GM18868 (cell line): ENCODE results near the gene COL1A1.

ENCODE experiments used
- ATAC-seq: cut with Tn5 transposase; IDR thresholded peaks from one replicate; pipeline ENCODE4 v1.9.1; 2021; ENCODE audit warnings: mild to moderate bottlenecking, moderate library complexity; ENCODE audit not compliant: unreplicated experiment

COL1A1 gene

DNA sequence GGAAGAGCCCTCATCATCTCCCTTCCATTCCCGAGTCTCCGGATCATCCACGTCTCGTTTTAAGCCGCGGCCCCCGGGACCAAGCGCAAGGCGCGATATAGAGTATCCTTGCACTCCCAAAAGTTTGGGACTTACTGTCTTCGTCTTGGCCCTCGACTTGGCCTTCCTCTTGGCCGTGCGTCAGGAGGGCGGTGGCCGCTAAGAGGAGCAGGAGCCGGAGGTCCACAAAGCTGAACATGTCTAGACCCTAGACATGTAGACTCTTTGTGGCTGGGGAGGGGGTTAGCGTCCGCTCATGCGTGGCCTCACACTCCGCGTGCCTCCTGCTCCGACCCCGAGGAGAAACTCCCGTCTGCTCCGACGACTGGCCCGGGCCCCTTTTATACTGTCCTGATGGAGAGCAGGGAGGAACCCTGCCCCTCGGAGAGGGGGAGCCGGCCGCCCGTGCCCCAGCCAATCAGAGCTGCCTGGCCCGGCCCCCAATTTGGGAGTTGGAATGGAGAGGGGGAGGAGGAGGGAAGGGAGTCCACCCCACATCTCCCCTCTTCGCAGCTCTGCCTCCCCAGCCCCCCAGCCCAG, at the start of gene COL1A1:
TSS of gene COL1A1 (minus strand) at position 356 of the 579 bp plus-strand sequence. CDS start at position 238, 118 bp downstream.
- no peak for ATAC-seq

DNA sequence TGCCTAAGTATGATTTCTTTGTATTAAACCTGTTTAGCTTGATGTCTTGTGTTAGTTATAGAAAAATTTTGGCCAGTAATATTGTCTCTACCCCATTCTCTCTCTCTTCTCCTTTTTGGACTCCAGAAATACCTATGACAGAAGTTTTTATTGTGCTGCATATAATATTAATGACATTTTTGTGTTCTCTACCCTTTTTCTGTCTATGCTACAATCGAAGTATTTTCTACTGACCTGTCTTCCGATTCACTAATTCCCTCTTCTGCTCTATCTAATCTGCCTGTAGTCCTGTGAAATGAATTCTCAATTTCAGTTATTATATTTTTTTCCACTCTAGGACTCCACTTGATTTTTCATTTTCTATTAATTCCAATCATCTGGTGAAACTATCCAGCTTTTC, 46.8 kb upstream of the COL1A1 start:
- no peak for ATAC-seq

DNA sequence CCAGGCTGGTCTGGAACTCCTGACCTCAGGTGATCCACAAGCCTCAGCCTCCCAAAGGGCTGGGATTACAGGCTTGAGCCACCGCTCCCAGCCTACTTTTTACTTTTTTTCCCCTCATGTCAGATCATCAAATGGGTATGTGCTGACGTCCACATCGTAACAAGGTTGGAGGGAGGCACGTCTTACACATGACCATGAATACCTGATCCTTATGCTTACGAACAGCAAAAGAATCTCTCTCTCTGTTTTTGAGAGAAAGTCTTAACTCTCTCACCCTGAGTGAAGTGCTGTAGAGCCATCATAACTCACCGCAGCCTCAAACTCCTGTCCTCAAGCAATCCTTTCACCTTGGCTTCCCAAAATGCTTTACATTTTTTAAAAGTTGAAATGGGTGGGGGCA, 43.3 kb upstream of the COL1A1 start:
- ATAC-seq, result no peak

DNA sequence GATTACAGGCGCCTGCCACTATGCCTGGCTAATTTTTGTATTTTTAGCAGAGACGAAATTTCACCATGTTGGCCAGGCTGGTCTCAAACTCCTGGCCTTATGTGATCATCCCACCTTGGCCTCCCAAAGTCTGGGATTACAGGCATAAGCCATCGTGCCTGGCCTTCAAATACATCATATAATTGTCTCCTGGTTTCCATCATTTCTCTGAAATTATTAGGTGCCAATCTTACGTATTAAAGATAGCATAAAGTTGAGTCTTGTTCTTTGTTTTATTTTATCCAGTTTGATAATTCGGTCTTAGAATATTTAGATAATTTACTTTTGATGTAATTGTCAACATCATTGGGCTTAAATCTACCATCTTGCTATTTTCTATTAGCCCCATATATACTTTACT, 40.0 kb upstream of the COL1A1 start:
- no peak for ATAC-seq

DNA sequence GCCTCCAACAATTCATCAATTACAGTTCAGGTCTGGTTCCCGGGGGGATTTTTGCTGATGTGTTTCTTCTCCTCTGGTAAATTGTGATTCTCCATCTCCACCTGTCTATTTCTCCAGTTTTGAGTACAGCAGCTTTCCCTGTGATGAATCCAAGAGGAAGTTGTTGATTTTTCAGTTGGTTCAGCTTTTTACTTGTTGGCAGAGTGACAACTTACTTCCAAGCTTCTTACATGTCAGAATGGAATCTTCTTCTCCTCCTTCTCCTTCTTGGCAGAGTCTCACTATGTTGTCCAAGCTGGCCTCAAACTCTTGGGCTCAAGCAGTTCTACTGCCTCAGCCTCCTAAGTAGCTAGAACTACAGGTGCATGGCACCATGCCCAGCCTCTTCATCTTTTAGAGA, 39.4 kb upstream of the COL1A1 start:
- no peak for ATAC-seq

DNA sequence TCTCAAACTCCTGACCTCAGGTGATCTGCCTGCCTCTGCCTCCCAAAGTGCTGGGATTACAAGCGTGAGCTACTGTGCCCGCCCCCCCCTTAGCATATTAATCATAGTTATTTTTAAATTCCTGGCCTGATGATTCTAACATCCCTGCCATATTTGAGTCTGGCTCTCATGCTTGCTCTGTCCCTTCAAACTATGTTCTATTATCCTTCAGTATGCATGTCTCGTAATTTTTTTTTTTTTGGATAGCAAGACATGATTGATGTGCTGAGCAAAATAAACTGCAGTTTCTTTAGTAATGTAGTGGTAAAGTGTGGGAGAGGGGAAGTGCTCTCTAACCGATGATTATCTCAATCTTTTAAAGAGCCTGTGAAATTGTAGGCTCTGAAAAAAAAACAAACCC, 38.5 kb upstream of the COL1A1 start:
- ATAC-seq, result no peak

DNA sequence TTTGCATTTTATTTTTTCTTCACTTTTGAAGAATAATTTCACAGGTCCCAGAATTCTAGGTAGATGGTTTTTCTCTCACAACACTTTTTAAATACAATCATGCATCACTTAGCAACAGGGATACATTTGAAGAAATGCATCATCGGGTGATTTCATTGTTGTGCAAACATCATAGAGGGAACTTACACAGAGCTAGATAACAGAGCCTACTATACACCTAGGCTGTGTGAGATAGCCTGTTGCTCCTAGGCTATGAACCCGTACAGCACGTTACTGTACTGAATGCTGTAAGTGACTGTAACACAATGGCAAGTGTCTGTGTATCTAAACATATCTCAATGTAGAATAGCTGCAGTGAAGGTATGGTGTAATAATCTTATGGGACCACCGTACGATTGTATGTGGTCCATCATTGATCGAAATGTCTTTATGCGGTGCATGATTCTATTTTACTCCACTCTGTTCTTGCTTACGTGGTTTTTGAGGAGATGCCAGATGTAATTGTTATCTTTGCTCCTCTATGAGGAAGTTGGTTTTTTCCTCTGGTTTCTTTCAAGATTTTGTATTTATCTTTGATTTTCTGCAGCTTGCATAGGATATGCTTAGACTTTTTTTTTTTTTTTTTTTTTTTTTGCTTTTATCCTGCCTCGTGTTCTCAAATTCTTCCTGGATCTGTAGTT, 37.3 kb upstream of the COL1A1 start:
- no peak for ATAC-seq

DNA sequence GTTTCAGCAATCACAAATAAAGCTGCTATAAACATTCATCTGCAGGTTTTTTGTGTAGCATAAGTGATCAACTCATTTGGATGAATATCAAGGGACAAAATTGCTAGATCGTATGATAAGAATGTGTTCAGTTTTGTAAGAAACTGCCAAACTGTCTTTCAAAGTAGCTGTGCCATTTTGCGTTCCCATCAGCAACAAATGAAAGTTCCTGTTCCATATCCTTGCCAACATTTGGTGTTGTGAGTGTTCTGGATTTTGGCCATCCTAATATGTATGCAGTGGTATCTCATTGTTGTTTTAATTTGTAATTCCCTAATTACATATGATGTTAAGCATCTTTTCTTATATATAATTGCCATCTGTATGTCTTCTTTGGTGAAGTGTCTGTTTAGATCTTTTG, 36.5 kb upstream of the COL1A1 start:
- ATAC-seq, result no peak

DNA sequence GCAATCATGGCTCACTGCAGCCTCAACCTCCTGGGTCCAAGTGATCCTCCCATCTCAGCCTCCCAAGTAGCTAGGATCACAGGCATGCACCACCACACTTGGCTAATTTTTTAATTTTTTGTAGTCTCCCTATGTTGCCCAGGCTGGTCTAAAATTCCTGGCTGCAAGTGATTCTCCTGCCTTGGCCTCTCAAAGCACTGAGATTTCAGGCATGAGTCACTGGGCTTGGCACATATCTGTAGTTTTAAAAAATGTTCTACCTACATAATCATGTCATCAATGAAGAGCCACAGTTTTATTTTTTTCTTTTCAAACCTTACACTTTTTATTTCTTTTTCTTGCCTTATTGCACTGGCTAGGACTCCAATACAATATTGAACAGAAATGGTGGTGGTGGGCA, 33.1 kb upstream of the COL1A1 start:
- ATAC-seq, result no peak

DNA sequence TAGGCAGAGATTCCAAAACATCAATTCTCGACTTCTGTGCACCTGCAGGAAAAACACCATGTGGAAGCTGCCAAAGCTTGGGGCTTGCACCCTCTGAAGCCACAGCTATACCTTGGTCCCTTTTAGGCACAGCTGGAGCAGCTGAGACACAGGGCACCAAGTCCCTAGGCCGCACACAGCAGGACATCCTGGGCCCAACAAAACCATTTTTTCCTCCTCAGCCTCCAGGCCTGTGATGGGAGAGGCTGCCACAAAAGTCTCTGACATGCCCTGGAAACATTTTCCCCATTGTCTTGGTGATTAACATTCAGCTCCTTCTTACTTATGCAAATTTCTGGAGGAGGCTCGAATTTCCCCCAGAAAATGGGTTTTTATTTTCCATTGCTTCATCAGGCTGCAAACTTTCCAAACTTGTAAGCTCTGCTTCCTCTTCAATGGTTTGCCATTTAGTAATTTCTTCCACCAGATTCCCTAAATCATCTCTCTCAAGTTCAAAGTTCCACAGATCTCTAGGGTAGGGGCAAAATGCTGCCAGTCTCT, 24.3 kb upstream of the COL1A1 start:
- no peak for ATAC-seq

DNA sequence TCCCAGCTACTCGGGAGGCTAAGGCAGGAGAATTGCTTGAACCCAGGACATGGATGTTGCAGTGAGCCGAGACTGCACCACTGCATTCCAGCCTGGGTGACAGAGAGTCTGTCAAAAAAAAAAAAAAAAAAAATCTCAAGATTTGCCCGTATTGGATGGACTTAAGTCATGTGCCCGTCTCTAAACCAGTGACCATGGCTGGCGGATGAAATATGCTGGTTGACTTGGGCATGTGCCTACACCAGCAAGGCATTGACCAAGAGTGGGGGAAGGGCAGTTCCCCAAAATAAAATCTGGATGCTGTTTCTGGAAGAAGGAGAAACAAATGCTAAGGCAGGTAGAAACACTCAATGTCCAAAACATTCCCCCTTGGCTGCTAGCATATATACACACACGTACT, 21.5 kb upstream of the COL1A1 start:
- no peak for ATAC-seq

DNA sequence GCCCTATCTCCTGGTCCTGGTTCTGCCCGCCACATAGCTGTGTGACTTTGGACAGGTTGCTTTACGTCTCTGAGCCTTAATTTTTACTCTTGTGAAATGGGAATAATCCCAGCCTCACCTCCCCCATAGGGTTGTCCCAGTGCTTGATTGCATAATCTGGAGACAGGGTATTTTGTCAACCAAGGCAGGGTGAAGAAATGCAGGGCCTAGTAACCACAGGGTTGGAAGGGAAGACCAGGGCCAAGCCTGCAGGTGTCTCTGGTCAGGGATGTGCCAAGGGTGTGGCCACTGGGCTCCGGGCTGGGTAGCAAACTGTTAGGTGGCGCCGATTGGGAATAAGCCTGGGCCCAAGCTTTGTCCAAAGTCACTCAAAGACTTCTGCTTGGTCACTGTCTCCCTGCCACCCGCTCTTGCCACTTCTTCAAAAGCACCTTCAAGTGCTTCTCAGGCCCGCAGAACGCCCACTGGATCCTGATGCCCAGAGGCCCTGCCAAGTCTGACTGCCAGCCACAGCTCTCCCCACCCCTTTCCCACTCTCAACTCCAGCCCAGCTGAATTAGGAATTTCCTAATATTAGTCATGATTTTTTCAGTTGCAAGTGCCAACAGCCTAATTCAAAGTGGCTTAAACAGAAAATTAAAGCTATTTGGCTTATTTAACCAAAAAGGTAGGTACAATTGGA, 20.6 kb upstream of the COL1A1 start:
- no peak for ATAC-seq

DNA sequence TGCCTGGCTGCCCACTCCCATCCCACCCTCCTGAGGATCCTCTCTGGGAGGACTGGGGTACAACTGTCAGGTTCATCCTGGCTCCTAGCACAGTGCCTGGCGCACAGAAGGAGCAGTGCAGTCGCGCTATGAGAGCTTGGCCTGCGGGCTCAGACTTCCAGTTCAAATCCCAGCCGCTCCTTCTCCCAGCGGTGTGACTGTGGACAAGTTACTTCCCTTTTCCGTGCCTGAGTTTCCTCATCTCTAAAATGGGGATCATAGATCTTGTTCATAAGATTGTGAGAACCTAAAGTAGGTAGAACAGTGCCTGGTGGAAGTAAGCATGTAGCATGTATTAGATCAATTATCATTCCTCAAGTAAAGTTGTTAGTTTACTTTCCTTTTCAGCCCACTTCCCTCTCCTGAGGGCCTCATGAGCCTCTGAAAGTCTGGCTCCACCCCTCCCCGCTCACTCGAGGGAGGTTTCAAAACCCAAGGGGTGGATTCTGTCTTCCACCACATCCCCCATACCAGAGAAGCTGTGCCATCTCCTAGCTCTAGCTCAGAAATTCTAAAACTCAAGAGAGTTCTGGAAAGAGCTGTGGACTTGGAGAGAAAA, 19.9 kb upstream of the COL1A1 start:
- ATAC-seq, result peak; percentile 46

DNA sequence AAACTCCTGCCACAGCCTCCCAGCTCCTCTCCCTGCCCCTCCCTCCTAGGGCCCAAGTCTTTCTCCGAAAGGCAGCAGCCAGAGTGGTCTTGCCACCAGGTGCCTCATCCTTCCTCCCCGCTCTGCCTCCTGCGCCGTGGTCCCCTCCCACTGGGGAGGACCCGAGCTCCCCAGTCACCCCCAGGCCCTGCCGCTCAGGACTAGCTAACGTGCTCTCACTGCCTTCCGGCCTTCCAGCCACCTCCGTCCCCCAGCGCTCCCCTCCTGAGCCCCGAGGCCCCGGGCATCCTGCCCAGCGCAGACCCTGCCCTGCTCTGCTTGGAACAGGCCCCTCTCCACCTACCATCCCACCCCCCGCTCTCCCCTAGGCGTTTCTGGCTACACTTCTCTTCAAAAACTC, 19.4 kb upstream of the COL1A1 start:
- no peak for ATAC-seq

DNA sequence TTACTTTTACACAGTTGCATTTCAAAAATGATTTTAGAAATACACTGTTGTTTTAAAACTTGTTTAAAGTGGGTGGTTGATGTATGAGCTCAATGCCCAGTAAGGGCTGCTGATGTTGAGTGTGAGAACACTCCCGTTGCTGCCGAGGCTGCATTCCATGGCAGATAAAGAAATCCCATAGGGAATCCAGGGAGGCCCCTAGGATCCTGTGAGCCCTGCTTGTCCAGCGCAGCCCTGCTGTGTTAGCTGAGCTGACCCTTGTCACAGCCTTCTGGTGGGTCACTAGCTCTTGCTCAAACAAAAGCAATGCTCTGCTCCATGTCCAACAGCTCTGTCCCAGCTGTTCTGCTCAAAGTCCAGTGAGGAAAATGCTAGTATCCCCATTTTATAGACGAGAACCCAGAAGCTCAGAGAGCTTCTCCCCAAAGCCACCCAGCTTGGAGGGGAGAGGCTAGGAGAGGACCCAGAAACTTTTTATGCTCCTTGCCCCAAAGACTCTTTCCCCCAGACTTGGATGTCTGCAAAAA, 18.6 kb upstream of the COL1A1 start:
- ATAC-seq, result no peak

DNA sequence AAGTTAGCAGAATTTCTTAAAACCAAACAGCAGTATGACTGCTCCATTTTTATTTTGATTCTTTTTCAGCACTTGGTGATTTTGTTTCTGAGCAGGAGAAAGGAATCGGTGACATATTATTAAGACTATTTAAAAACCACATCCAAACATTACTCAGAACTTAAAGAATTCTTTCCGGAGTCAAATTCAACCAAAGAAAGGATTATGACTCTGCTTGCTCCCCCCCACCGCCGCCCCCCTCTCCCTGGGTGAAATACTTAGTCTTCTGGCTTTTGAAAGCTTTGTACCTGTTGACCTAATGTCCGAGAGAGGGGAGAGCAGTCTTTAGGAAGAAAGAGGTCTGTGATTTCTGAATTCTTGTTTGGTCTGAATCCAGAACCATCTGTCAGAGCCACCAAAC, 17.9 kb upstream of the COL1A1 start:
- ATAC-seq, result no peak

DNA sequence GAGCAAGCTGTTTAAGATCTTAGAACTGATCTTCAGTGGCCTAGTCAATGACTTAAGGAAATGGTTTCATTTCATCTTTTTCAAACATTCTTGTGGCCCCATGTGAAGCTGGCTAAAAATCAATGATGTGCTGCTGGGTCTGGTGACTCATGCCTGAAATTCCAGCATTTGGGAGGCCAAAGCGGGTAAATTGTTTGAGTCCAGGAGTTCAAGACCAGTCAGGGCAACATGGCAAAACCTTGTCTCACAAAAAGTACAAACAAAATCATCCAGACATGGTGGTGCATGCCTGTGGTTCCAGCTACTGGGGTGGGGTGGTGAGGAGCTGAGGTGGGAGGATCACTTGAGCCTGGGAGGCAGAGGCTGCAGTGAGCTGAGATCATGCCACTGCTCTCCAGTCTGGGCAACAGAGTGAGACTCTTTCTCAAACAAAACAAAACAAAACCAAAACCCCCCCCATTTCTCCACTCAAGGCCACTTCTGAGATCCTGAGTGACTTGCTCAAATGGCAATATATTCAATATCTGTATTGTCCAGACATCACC, 17.4 kb upstream of the COL1A1 start:
- ATAC-seq, result no peak

DNA sequence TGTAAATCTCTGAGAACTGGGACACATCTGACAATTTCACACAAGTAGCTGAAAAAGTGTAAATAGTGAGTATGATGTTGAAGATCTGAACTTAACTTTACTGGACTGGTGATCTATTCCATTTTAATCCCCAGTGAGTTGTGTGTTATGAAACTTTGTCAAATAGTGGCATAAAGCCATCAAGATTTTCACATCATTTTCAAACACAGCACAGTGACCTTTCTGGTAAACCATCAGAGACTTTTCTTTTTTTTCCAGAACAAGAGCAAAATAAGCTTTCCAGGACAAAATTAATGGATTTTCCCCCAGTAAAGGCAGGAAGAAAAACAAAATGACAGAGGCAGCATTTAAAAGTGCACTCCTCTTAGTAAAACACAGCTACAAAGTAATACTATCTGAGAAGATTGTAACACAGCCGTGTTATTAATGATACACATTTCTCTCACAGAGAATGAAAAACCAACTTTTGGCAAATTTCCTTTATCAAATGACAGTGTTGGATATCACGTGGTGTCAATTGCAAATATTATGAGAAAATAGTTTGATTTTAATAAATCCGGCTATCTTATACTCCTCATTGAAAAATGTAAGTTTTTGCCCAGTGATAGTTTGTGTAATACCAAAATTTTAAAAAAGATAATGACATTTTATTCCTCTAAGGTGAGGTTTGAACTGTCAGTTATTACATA, 16.8 kb upstream of the COL1A1 start:
- ATAC-seq, result no peak

DNA sequence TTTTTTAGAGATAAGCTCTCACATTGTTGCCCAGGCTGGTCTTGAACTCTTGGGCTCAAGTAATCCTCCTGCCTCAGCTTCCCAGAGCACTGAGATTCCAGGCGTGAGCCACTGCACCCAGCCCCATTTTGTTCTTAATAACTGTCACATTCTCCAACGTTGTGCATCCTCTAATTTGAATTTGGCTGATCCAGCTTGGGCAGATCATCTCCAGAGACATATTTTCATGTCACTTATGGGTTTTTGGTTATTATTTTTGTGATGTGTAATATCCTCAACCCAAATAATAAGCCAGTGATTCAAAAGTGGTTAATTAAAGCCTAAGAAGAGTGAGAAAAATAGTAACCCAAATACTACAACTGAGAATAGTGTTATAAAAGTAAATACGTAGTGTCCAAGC, 16.2 kb upstream of the COL1A1 start:
- ATAC-seq, result no peak

DNA sequence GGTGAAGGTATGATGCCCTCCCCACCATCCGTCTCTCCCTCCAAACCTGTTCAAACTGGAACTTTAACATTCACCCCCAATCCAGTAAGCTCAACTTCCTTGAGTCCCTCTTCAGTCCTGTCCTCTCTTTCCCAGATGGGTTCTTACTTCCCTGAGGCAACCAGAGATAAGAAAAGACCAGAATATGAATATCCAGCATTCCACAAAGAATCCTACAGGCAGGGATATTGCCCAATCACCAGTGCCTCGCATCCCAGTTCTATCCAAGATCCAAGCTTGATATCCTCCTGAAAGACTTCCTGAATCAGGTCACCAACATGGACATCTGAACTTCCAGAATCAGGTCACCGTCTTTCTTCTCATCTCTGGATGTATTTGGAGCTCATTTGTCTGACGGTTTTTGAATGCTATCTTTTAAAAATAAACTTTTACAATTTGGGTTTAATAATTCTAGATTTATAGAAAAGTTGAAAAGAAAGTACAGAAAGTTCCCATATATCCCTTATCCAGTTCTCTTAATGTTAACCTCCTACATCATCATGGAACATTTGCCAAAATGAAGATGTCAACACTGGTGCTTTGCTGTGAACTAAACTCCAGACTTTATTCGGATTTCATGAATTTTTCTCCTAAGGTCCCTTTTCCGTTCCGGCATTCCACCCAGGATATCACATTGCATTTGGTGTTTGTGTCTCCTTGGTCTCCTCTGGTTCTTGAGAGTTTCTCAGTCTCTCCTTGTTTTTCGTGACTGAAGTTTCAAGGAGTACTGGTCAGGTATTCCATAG, 13.7 kb upstream of the COL1A1 start:
- ATAC-seq, result no peak
